GM19372 (cell line): ENCODE data around the gene RUFY3.
"Not testable (repeated sequence)": the region's sequence is repeated elsewhere in the genome, so short reads cannot be mapped to it uniquely, and the experiment has no call there.

ENCODE experiments used
- ATAC-seq: cut with Tn5 transposase; IDR thresholded peaks from one replicate; pipeline ENCODE4 v1.9.1; 2021; ENCODE audit warnings: mild to moderate bottlenecking, low read depth, moderate library complexity; ENCODE audit not compliant: unreplicated experiment

The RUFY3 gene

GRCh38 chr4:70838666-70839588 is 117.2 kb downstream of the RUFY3 start:
- peak; percentile 52 for ATAC-seq

GRCh38 chr4:70839589-70840093 is 117.9 kb downstream of the RUFY3 start, which contains the start of gene GRSF1:
Gene GRSF1 (minus strand): TSS chr4:70839890. CDS start chr4:70839827, 63 bp downstream.
- ATAC-seq = peak; percentile 62

- ATAC-seq = not testable (repeated sequence)
Measured at GRCh38 chr4:70840137-70840536, 118.4 kb downstream of the RUFY3 start.

GRCh38 chr4:70840631-70841030 is 118.9 kb downstream of the RUFY3 start:
- not testable (repeated sequence) for ATAC-seq

- ATAC-seq = no peak
Measured at GRCh38 chr4:70841211-70841610, 119.4 kb downstream of the RUFY3 start.

- no peak for ATAC-seq
Measured at GRCh38 chr4:70841951-70842350, 120.2 kb downstream of the RUFY3 start.

GRCh38 chr4:70842761-70843435 is 121.1 kb downstream of the RUFY3 start:
- ATAC-seq = peak; percentile 21

- ATAC-seq = no peak
Measured at GRCh38 chr4:70844180-70844579, 122.4 kb downstream of the RUFY3 start.

GRCh38 chr4:70849291-70849690 is 127.5 kb downstream of the RUFY3 start:
- no peak for ATAC-seq

- ATAC-seq = no peak
Measured at GRCh38 chr4:70855464-70855863, 133.7 kb downstream of the RUFY3 start.
